WTC11 (cell line): ENCODE measurements around the gene ZNF799. TPM values are rescaled to one million over a fixed set of nuclear protein-coding genes. Genes with fewer than 3 reads are reported as not detected.
A peak's percentile ranks its signal among the peaks of the same experiment; 100 is the strongest.

Experiments used
- ATAC-seq: fragments of 200-7000 bp; cut with Tn5 transposase; 2 replicates; pipeline ENCODE4 v1.10.0; 2021; ENCODE audit warnings: mild to moderate bottlenecking, moderate library complexity
- CTCF ChIA-PET: fragments of 300-600 bp; sonication (Branson Sonifier 250); formaldehyde crosslinking; loops from one replicate; lab custom pipeline; 2021; ENCODE audit warnings: antibody characterized with exemption; lab: Charles Lee
- POLR2A ChIA-PET: fragments of 350-600 bp; sonication (Branson Sonifier 250); formaldehyde crosslinking; loops from one replicate; lab custom pipeline; 2021; ENCODE audit warnings: antibody characterized with exemption; lab: Charles Lee
- DNase-seq: peaks from one replicate; pipeline ENCODE4 v3.0.0; 2021; ENCODE audit warnings: low spot score
- H3K27ac Mint-ChIP-seq: 2 replicates; pipeline ENCODE4 v1.8.0; 2021; ENCODE audit warnings: mixed read lengths
- H3K27me3 Mint-ChIP-seq: 2 replicates; pipeline ENCODE4 v1.8.0; 2021; ENCODE audit warnings: low read depth, mild to moderate bottlenecking, moderate library complexity, mixed read lengths
- H3K36me3 Mint-ChIP-seq: 2 replicates; pipeline ENCODE4 v1.8.0; 2021; ENCODE audit warnings: mixed read lengths
- H3K4me1 Mint-ChIP-seq: 2 replicates; pipeline ENCODE4 v1.8.0; 2022; ENCODE audit warnings: mixed read lengths
- H3K4me3 Mint-ChIP-seq: 2 replicates; pipeline ENCODE4 v1.8.0; 2021; ENCODE audit warnings: mild to moderate bottlenecking, moderate library complexity, mixed read lengths
- H3K9me3 Mint-ChIP-seq: 2 replicates; pipeline ENCODE4 v1.8.0; 2021; ENCODE audit warnings: mixed read lengths
- ETV6 ChIP-seq: sonication (generic); formaldehyde crosslinking; IDR thresholded peaks from 2 replicates; pipeline ENCODE4 v1.8.1; 2022; ENCODE audit warnings: mild to moderate bottlenecking, missing genetic modification reagents
- GABPB1 ChIP-seq: sonication (generic); formaldehyde crosslinking; IDR thresholded peaks from 2 replicates; pipeline ENCODE4 v1.8.1; 2023; ENCODE audit warnings: mild to moderate bottlenecking, missing genetic modification reagents
- NFE2L1 ChIP-seq: sonication (generic); formaldehyde crosslinking; IDR thresholded peaks from 2 replicates; pipeline ENCODE4 v1.8.1; 2023; ENCODE audit warnings: missing genetic modification reagents
- NFYB ChIP-seq: sonication (generic); formaldehyde crosslinking; conservative IDR thresholded peaks from 2 replicates; pipeline ENCODE4 v1.8.0; 2022; ENCODE audit warnings: low read depth, missing genetic modification reagents
- NR3C1 ChIP-seq: sonication (generic); formaldehyde crosslinking; conservative IDR thresholded peaks from 2 replicates; pipeline ENCODE4 v1.8.1; 2023; ENCODE audit warnings: low read depth, mild to moderate bottlenecking, missing genetic modification reagents
- SOX15 ChIP-seq: fragments of 250-450 bp; sonication (Bioruptor Pico); IDR thresholded peaks from 2 replicates; pipeline ENCODE4 v1.9.0; 2021; ENCODE audit warnings: mild to moderate bottlenecking
- ZBTB21 ChIP-seq: sonication (generic); formaldehyde crosslinking; IDR thresholded peaks from 2 replicates; pipeline ENCODE4 v1.8.1; 2023; ENCODE audit warnings: mild to moderate bottlenecking, missing genetic modification reagents, borderline replicate concordance
- ZNF121 ChIP-seq: sonication (generic); formaldehyde crosslinking; IDR thresholded peaks from 2 replicates; pipeline ENCODE4 v1.8.0; 2023; ENCODE audit warnings: missing genetic modification reagents
- ZNF138 ChIP-seq: sonication (generic); formaldehyde crosslinking; conservative IDR thresholded peaks from 2 replicates; pipeline ENCODE4 v1.8.1; 2022; ENCODE audit warnings: mild to moderate bottlenecking, moderate library complexity, missing genetic modification reagents
- ZNF232 ChIP-seq: sonication (generic); formaldehyde crosslinking; IDR thresholded peaks from 2 replicates; pipeline ENCODE4 v1.8.0; 2022; ENCODE audit warnings: mild to moderate bottlenecking, missing genetic modification reagents
- total RNA-seq: library from RNA; stranded (reverse); gene quantifications from 3 replicates; pipeline ENCODE4 v1.2.3, GENCODE V29; 2021
- TF ChIP-seq, protein P1 (sequence below): sonication (generic); formaldehyde crosslinking; IDR thresholded peaks from 2 replicates; pipeline ENCODE4 v1.8.1; 2023; ENCODE audit warnings: mild to moderate bottlenecking, moderate library complexity, missing genetic modification reagents
- TF ChIP-seq, protein P2 (sequence below): sonication (generic); formaldehyde crosslinking; IDR thresholded peaks from 2 replicates; pipeline ENCODE4 v1.8.0; 2022; ENCODE audit warnings: mild to moderate bottlenecking, missing genetic modification reagents
- TF ChIP-seq, protein P3 (sequence below): sonication (generic); formaldehyde crosslinking; IDR thresholded peaks from 2 replicates; pipeline ENCODE4 v1.8.0; 2022; ENCODE audit warnings: missing genetic modification reagents
- TF ChIP-seq, protein P4 (sequence below): sonication (generic); formaldehyde crosslinking; IDR thresholded peaks from 2 replicates; pipeline ENCODE4 v1.8.0; 2023; ENCODE audit warnings: missing genetic modification reagents, mild to moderate bottlenecking, borderline replicate concordance
- TF ChIP-seq, protein P5 (sequence below): sonication (generic); formaldehyde crosslinking; IDR thresholded peaks from 2 replicates; pipeline ENCODE4 v1.8.0; 2023; ENCODE audit warnings: mild to moderate bottlenecking, missing genetic modification reagents
- TF ChIP-seq, protein P6 (sequence below): sonication (generic); formaldehyde crosslinking; IDR thresholded peaks from 2 replicates; pipeline ENCODE4 v1.8.1; 2022; ENCODE audit warnings: low read depth, mild to moderate bottlenecking, moderate library complexity, missing genetic modification reagents, borderline replicate concordance

Gene ZNF799
- total RNA-seq, 1 experiment from 2014 or later, result 3.7 TPM

DNA sequence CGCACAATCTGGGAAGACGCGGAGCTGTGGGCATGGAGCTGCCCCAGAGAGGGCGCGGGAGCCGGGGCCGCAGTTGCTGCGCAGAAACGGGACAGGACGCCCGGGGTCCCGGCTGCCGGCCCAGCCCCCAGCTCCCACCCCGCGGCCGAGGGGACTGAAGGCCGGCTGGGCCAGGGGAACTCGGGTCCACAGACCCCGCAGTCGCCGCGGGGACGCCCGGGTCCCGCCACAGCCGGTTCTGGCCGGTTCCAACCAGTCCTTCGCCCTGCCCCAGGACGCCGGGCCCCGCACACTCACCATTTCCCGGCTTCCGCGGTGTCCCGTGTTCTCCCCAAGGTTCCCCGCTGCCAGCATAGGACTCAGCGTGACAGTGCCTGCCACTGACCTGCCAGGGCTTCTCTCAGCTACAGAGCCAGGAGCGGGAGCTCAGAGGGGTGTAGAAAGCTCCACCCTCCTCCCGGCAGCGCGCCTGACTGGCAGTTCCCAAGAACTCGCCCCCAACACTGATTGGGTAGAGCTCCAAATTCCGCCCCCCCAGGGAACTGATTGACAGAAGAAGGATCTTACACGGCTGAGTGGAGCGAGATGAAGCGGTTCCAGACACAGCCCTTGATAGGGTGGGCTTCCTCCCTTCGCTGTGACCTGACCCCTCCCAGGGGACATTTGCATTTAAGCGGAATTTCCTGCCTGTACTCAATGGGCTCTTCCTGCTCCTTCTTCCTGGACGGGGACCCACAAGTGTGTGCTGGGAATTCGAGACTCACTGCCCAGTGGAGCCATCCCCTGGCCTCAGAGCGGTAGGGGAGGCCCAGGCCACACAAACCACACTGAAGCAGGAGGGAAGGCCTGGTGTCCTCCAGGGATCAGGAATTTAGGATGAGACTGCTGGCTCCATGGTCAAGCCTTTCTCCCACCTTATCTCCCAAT is 35.6 kb downstream of the ZNF799 start, which contains the start of gene ZNF442:
ZNF442 (minus strand) TSS at position 448 of the 927 bp plus-strand sequence. CDS start 2,052 bp downstream, outside the sequence.
- Mint-ChIP-seq H3K27ac (peak within 1 kb of the TSS; percentile 95), H3K9me3 (peaks cover 26% of the 10 kb centered on the region), H3K27me3 (peaks cover 23% of the 10 kb centered on the region), H3K4me1 (peaks cover 8% of the 10 kb centered on the region), H3K4me3 (peak within 1 kb of the TSS; percentile 96), H3K36me3 (peaks cover 30% of the 10 kb centered on the region)
- CTCF ChIA-PET, result interaction anchor here (0.6 to 1.7 kb wide), 26 partner anchors 9 to 486 kb away, joined by 3 to 12 read pairs (median 4); partner anchors contain the start of genes ZNF20, ZNF44, ZNF443 and ZNF563
- ATAC-seq (peak; percentile 96), DNase-seq (peak; percentile 98)
- POLR2A ChIA-PET, result interaction anchor here (0.6 to 1.5 kb wide), 11 partner anchors 32 to 225 kb away, joined by 3 to 10 read pairs (median 5); partner anchors contain the start of genes ZNF136, ZNF20, ZNF44 and ZNF443
- TF ChIP-seq SOX15 (CRISPR knock-in tag) (no peak), ZNF232 (CRISPR knock-in tag) (peak; percentile 79; the same call in 1 of the 2 replicates), ZNF138 (CRISPR knock-in tag) (0 out of 2 replicates have a peak, but pooled peaks have one; percentile 28), ZBTB21 (CRISPR knock-in tag) (no peak), NFE2L1 (CRISPR knock-in tag) (0 out of 2 replicates have a peak, but pooled peaks have one; percentile 43), ETV6 (CRISPR knock-in tag) (peak; percentile 99), NFYB (CRISPR knock-in tag) (peak; percentile 77), NR3C1 (no peak), ZNF121 (CRISPR knock-in tag) (no peak), GABPB1 (CRISPR knock-in tag) (peak; percentile 13; the same call in 1 of the 2 replicates)
- TF ChIP-seq, protein P1, sequence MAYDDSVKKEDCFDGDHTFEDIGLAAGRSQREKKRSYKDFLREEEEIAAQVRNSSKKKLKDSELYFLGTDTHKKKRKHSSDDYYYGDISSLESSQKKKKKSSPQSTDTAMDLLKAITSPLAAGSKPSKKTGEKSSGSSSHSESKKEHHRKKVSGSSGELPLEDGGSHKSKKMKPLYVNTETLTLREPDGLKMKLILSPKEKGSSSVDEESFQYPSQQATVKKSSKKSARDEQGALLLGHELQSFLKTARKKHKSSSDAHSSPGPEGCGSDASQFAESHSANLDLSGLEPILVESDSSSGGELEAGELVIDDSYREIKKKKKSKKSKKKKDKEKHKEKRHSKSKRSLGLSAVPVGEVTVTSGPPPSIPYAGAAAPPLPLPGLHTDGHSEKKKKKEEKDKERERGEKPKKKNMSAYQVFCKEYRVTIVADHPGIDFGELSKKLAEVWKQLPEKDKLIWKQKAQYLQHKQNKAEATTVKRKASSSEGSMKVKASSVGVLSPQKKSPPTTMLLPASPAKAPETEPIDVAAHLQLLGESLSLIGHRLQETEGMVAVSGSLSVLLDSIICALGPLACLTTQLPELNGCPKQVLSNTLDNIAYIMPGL (CRISPR knock-in tag), result peak; percentile 55; the same call in 1 of the 2 replicates
- TF ChIP-seq, protein P2, sequence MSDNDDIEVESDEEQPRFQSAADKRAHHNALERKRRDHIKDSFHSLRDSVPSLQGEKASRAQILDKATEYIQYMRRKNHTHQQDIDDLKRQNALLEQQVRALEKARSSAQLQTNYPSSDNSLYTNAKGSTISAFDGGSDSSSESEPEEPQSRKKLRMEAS (CRISPR knock-in tag), result peak; percentile 78
- TF ChIP-seq, protein P3, sequence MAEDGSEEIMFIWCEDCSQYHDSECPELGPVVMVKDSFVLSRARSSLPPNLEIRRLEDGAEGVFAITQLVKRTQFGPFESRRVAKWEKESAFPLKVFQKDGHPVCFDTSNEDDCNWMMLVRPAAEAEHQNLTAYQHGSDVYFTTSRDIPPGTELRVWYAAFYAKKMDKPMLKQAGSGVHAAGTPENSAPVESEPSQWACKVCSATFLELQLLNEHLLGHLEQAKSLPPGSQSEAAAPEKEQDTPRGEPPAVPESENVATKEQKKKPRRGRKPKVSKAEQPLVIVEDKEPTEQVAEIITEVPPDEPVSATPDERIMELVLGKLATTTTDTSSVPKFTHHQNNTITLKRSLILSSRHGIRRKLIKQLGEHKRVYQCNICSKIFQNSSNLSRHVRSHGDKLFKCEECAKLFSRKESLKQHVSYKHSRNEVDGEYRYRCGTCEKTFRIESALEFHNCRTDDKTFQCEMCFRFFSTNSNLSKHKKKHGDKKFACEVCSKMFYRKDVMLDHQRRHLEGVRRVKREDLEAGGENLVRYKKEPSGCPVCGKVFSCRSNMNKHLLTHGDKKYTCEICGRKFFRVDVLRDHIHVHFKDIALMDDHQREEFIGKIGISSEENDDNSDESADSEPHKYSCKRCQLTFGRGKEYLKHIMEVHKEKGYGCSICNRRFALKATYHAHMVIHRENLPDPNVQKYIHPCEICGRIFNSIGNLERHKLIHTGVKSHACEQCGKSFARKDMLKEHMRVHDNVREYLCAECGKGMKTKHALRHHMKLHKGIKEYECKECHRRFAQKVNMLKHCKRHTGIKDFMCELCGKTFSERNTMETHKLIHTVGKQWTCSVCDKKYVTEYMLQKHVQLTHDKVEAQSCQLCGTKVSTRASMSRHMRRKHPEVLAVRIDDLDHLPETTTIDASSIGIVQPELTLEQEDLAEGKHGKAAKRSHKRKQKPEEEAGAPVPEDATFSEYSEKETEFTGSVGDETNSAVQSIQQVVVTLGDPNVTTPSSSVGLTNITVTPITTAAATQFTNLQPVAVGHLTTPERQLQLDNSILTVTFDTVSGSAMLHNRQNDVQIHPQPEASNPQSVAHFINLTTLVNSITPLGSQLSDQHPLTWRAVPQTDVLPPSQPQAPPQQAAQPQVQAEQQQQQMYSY (CRISPR knock-in tag), result peak; percentile 82
- TF ChIP-seq, protein P4, sequence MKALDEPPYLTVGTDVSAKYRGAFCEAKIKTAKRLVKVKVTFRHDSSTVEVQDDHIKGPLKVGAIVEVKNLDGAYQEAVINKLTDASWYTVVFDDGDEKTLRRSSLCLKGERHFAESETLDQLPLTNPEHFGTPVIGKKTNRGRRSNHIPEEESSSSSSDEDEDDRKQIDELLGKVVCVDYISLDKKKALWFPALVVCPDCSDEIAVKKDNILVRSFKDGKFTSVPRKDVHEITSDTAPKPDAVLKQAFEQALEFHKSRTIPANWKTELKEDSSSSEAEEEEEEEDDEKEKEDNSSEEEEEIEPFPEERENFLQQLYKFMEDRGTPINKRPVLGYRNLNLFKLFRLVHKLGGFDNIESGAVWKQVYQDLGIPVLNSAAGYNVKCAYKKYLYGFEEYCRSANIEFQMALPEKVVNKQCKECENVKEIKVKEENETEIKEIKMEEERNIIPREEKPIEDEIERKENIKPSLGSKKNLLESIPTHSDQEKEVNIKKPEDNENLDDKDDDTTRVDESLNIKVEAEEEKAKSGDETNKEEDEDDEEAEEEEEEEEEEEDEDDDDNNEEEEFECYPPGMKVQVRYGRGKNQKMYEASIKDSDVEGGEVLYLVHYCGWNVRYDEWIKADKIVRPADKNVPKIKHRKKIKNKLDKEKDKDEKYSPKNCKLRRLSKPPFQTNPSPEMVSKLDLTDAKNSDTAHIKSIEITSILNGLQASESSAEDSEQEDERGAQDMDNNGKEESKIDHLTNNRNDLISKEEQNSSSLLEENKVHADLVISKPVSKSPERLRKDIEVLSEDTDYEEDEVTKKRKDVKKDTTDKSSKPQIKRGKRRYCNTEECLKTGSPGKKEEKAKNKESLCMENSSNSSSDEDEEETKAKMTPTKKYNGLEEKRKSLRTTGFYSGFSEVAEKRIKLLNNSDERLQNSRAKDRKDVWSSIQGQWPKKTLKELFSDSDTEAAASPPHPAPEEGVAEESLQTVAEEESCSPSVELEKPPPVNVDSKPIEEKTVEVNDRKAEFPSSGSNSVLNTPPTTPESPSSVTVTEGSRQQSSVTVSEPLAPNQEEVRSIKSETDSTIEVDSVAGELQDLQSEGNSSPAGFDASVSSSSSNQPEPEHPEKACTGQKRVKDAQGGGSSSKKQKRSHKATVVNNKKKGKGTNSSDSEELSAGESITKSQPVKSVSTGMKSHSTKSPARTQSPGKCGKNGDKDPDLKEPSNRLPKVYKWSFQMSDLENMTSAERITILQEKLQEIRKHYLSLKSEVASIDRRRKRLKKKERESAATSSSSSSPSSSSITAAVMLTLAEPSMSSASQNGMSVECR (CRISPR knock-in tag), result peak; percentile 16; the same call in 1 of the 2 replicates
- TF ChIP-seq, protein P5, sequence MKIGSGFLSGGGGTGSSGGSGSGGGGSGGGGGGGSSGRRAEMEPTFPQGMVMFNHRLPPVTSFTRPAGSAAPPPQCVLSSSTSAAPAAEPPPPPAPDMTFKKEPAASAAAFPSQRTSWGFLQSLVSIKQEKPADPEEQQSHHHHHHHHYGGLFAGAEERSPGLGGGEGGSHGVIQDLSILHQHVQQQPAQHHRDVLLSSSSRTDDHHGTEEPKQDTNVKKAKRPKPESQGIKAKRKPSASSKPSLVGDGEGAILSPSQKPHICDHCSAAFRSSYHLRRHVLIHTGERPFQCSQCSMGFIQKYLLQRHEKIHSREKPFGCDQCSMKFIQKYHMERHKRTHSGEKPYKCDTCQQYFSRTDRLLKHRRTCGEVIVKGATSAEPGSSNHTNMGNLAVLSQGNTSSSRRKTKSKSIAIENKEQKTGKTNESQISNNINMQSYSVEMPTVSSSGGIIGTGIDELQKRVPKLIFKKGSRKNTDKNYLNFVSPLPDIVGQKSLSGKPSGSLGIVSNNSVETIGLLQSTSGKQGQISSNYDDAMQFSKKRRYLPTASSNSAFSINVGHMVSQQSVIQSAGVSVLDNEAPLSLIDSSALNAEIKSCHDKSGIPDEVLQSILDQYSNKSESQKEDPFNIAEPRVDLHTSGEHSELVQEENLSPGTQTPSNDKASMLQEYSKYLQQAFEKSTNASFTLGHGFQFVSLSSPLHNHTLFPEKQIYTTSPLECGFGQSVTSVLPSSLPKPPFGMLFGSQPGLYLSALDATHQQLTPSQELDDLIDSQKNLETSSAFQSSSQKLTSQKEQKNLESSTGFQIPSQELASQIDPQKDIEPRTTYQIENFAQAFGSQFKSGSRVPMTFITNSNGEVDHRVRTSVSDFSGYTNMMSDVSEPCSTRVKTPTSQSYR (CRISPR knock-in tag), result no peak
- TF ChIP-seq, protein P6, sequence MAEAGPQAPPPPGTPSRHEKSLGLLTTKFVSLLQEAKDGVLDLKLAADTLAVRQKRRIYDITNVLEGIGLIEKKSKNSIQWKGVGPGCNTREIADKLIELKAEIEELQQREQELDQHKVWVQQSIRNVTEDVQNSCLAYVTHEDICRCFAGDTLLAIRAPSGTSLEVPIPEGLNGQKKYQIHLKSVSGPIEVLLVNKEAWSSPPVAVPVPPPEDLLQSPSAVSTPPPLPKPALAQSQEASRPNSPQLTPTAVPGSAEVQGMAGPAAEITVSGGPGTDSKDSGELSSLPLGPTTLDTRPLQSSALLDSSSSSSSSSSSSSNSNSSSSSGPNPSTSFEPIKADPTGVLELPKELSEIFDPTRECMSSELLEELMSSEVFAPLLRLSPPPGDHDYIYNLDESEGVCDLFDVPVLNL (CRISPR knock-in tag), result no peak
